ENCODE measurements around the gene TMEM129. TPM values are rescaled to one million over a fixed set of nuclear protein-coding genes. Genes with fewer than 3 reads are reported as not detected.

TMEM129 gene
- polyA plus RNA-seq, 3 donors = 47.3 to 56.5 (median 51.3) TPM

DNA sequence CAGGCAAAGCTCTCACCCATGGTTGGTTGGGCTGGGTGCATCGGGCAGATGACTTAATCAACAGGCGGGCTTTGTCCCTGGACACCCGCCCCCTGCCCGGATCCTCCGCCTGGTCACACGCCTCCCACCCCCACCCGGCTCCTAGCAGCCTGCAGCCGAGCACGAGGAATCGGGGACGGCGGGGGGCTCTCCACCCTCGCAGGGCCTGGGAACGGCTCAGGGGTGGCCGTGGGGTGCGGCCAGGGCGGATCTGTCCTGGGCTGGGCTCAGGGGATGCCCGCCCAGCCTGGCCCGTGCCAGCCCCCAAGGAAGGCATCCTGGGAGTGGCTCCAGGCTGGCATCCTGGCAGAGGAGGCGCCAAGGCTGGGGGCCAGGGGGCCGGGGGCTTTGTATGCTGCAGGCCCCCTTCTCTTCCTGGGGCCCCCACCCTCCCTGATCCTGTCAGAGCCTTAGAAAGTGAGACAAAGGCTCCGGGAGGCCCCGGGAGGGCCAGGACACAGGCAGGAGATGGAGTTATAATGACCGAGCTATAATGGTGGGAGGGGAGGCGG, 39.5 kb upstream of the TMEM129 start:
- no peak for DNase-seq

DNA sequence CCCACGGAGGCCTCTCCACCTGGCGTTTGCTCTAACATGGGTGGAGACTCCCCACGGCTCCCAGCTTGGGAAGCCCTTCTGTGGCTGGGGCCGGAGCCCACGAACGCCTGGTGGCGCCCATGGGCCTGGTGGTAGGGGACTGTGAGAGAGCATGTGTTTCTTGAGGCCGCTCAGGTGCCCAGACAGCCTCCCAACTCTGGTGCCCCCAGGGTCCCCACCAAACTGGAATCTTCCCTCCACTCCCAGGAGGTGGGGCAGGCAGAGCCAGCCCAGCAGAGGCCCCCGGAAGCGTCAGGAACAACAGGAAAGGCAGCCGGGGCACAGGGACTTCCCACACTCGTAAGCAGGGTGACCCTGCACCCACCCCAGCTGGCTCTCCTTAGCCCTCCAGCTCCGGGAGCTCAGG, 38.7 kb upstream of the TMEM129 start:
- DNase-seq = no peak

GRCh38 chr4:1759170-1759817, 38.2 kb upstream of the TMEM129 start:
- DNase-seq = no peak

- no peak for DNase-seq
Observed at GRCh38 chr4:1758306-1759121, 37.4 kb upstream of the TMEM129 start.

GRCh38 chr4:1757836-1758235, 36.7 kb upstream of the TMEM129 start:
- no peak for DNase-seq

DNA sequence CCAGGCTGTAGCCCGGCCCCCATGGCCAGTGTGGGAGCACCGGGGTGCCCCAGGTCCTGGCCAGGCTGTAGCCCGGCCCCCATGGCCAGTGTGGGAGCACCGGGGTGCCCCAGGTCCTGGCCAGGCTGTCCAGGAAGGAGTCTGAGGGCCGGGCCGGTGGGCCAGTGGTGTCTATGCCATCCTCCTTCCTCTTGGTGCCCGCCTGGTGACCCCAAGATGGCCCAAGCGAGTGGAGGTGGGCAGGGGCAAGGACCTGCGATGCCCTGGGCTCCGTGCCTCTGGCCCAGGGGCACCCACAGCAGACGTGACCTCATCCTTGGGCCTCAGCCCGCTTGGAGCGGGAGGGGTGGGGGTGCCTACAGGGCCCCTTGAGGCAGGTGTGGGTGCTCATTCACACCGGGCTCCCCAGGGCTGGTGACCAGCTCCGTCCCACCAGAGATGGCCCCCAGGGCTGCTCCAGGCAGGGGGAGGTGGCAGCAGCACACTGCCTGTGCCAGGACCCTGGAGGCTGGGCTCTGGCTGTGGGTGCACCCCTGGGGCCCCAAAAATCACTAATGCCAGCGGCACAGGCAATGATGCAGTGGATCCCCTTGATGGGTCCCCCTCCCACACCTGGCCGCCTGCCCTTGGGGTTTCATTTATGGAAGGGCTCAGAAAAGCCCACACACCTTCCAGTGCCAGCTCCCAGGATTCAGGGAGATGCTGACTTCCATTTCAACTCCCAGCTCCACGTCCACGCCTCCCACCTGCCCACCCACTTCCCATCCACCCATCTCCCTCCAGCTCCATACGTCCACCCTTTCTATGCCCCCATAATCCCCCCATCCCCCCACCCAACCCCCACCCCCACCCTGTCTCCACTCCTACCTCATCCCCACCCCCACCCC, 36.0 kb upstream of the TMEM129 start:
- DNase-seq = no peak

DNA sequence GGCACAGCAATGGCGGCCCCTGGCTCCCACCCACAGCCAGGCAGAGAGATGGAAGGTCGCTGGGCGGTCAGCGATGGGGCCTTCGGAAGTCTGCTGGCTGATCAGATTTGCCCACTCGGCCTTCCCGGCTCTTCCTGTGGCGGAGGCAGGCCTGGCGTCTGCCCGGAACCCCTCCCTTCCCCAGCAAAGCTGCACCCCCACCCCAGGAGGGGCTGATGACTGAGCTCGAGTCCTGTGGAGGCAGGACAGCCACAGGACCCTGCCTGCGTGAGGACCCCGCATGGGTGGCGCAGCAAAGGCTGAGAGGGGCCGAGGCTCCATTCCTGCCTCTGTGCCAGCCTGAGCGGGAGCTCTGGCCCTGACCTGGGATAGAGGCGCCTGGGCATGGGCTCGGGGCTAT, 35.0 kb upstream of the TMEM129 start:
- no peak for DNase-seq

DNA sequence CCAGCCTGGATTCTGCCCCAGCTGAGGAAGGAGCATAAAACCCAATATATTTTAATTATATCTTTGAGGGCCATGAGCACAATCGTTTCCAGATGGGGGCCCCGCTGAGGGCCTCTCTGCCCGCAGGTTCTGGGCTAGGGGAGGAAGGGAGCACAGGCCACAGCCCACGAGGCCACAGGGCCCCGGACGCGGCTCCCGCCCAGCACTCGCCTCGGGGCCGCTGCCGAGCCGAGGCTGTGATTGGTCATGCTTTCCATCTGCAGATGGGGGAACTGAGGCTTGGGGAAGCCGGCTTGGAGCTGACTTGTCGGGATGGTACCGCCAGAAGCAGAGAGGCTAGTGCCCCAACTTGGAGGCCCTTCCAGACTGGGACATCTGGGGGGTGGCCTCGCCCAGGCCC, 34.2 kb upstream of the TMEM129 start:
- DNase-seq = no peak

- DNase-seq = no peak
Observed at GRCh38 chr4:1754336-1754735, 33.2 kb upstream of the TMEM129 start.

GRCh38 chr4:1753697-1754311, 32.7 kb upstream of the TMEM129 start:
- DNase-seq = no peak

DNA sequence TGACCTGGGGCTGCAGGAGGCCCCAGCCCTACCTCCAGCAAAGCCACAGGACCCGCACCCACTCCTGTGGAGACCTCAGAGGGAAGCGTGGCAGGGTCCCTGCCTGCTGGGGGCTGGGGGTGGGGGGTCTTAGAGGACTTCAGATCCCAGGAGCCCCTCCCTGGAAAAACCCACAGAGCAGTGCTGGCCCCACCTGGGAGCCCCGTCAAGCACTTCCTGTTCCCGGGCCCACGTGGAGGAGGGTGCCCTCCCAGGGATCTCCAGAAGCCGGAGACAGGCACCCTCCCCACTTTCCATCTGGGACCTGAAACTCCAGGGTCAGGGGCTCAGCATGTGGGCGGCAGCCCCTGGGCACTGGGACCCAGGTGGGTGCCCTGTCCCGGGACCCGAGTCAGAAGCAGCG, 32.2 kb upstream of the TMEM129 start:
- no peak for DNase-seq

GRCh38 chr4:1752284-1753041, 31.3 kb upstream of the TMEM129 start:
- no peak for DNase-seq

GRCh38 chr4:1751919-1752283, 30.8 kb upstream of the TMEM129 start:
- no peak for DNase-seq

GRCh38 chr4:1751155-1751918, 30.2 kb upstream of the TMEM129 start:
- no peak for DNase-seq

DNA sequence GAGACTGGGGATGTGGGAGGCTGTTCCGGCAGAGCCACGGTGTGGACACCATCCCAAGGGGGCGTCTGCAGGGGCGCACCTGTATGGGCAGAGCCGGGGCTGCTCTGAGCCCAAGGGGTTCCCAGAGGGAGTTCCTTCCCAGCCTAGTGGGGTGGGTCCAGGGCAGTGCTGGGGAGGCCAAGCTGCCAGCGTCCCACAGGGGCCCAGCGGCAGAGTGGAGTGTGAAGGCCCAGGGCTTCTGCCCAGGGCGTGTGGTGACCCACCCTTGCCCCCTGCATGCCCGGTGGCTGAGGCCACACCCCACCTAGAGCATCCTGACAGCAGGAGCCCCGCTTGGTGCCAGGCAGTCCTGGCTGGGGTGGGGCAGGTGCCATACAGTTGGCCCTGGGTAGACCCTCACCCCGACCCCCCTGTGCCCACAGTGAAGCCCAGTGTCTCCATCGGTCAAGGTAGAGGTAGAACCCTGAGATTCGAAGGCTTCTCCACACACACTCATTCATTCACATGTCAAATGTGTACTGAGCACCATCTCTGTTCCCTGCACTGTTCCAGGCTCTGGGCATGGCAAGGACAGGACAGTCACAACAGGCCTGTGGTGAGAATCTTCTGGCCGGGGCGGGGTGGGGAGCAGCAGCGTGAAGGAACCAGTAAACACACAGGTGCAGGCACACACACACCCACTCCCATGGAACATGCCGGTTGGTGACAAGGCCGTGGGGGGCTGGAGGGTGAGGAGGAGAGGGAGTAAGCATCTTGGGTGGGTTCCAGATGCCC, 29.4 kb upstream of the TMEM129 start:
- DNase-seq = no peak

GRCh38 chr4:1749826-1750225, 28.7 kb upstream of the TMEM129 start:
- no peak for DNase-seq

DNA sequence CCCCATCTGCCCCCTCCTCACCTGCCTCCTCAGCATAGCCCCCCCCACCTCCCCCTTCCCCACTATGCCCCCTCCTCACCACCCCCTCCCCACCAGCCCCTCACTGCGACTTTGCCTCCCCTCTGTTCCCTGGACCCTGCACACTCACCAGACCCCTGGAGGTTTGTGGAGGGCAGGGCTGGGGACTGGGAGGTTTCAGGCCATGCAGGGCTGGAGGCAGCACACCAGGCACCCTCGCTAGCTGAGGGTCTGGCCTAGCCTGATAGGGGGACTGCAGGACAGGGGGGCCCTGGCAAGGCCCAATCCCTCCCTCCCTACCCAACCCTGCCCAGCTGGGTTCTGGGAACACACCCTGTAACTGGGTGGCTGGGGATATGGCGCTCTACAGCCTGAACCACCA, 28.2 kb upstream of the TMEM129 start:
- no peak for DNase-seq

DNA sequence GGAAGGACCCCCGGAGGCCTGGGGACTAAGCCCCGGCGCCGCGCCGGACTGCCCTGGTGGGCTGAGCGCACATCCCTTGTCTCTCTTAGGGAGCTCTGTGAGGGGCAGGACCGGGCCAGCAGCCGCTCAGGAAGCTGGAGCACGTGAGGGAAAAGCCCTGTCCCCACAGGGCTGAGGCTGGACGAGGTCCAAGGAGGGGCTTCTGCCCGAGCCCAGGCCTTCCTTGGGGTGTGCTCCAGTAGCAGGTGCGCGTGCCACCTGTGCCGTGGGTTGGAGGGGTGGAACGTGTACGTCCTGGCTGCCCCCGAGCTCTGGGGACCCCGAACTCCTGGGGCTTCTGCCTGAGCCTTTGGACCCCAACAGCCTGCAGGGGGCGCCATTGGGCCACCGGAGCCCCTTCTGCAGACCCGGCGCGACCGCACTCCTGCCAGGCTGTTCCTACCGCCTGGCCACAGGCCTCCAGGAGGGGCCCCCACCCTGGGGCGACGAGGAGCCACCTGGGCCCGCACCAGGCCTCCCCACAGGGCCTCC, 27.4 kb upstream of the TMEM129 start:
- peak; percentile 75 for DNase-seq

DNA sequence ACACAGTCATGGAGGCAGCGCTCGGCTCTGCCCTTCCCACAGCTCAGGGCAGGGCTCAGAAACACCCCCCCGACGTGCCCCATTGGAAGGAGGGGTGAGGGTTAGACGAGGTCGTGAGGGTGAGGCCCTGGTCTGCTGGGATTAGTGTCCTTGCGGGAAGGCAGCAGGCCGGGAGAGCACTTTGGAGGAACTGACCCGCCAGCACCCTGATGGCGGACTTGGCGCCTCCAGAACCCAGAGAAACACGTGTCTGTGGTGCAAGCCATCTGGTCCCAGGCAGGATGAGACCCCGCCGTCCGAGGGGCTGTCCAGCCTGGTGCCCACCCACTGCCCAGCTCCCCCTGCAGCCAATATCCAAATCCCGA, 26.5 kb upstream of the TMEM129 start:
- no peak for DNase-seq
